ENCODE measurements around the gene TOP1. TPM values are rescaled to one million over a fixed set of nuclear protein-coding genes. Genes with fewer than 3 reads are reported as not detected.
"Not testable (repeated sequence)": the region's sequence is repeated elsewhere in the genome, so short reads cannot be mapped to it uniquely, and the experiment has no call there.

Gene TOP1
- total RNA-seq, 1 donor from 2014 or later = 21.3 TPM

- DNase-seq = peak; percentile 82
Observed at GRCh38 chr20:41095110-41095969, 66.7 kb downstream of the TOP1 start.

GRCh38 chr20:41098703-41099250 is 70.2 kb downstream of the TOP1 start:
- no peak for DNase-seq

GRCh38 chr20:41100001-41100480 is 71.4 kb downstream of the TOP1 start:
- DNase-seq = no peak

GRCh38 chr20:41101660-41102059 is 73.0 kb downstream of the TOP1 start:
- DNase-seq = no peak

- no peak for DNase-seq
Observed at GRCh38 chr20:41108531-41108930, 79.9 kb downstream of the TOP1 start.

GRCh38 chr20:41110012-41110411 is 81.4 kb downstream of the TOP1 start:
- DNase-seq = no peak

GRCh38 chr20:41110930-41111577 is 82.4 kb downstream of the TOP1 start:
- no peak for DNase-seq

- no peak for DNase-seq
Observed at GRCh38 chr20:41111578-41111951, 82.9 kb downstream of the TOP1 start.

- DNase-seq = no peak
Observed at GRCh38 chr20:41116282-41116956, 87.8 kb downstream of the TOP1 start.

- not testable (repeated sequence) for DNase-seq
Observed at GRCh38 chr20:41118159-41118558, 89.5 kb downstream of the TOP1 start.

GRCh38 chr20:41118632-41119031 is 90.0 kb downstream of the TOP1 start:
- DNase-seq = peak; percentile 50

- DNase-seq = no peak
Observed at GRCh38 chr20:41119614-41120561, 91.3 kb downstream of the TOP1 start.

GRCh38 chr20:41121399-41121798 is 92.8 kb downstream of the TOP1 start:
- no peak for DNase-seq

GRCh38 chr20:41123631-41124030 is 95.0 kb downstream of the TOP1 start:
- no peak for DNase-seq

GRCh38 chr20:41124451-41125094 is 96.0 kb downstream of the TOP1 start:
- DNase-seq = no peak

GRCh38 chr20:41125530-41126457 is 97.2 kb downstream of the TOP1 start:
- no peak for DNase-seq

- DNase-seq = no peak
Observed at GRCh38 chr20:41126719-41127118, 98.1 kb downstream of the TOP1 start.

GRCh38 chr20:41128317-41128716 is 99.7 kb downstream of the TOP1 start:
- DNase-seq = not testable (repeated sequence)

GRCh38 chr20:41131594-41132387 is 103.2 kb downstream of the TOP1 start:
- DNase-seq = no peak

Measured in dermis blood vessel endothelial cell (primary cell).